A549 (cell line): ENCODE measurements around the gene HLCS. TPM values are rescaled to one million over a fixed set of nuclear protein-coding genes. Genes with fewer than 3 reads are reported as not detected.

Experiments used
- ATAC-seq, 2 experiments: fragments of 200-7000 bp in 1 of 2; fragments of >200 bp in 1 of 2; cut with Nextera tagmentation in 1 of 2; cut with Tn5 transposase in 1 of 2; 3 replicates each; pipeline versions ENCODE4 v1.8.0 to v1.9.1; 2018 to 2020; ENCODE audit warnings: mild to moderate bottlenecking in 1 of 2, moderate library complexity in 1 of 2
- CTCF ChIA-PET: fragments of 300-600 bp; sonication (Branson Sonifier 250); formaldehyde crosslinking; extraction: SDS; loops from one replicate; lab custom pipeline; 2021; ENCODE audit warnings: antibody characterized with exemption, inconsistent platforms; lab: Yijun Ruan, JAX
- POLR2A ChIA-PET: fragments of 350-600 bp; formaldehyde crosslinking; extraction: SDS; loops from one replicate; lab custom pipeline; 2021; ENCODE audit warnings: antibody characterized with exemption, inconsistent platforms; lab: Yijun Ruan, JAX
- DNase-seq, 2 experiments: peaks; one replicate each; pipeline versions ENCODE4 v3.0.0 to v3.0.0-alpha.2; 2011 to 2016; ENCODE audit warnings: low read depth in 1 of 2, low spot score in 1 of 2
- FAIRE-seq: peaks from 2 replicates; lab custom pipeline; 2011; peaks lifted over from hg19 to GRCh38; lab: Jason Lieb, UNC
- H3K27ac ChIP-seq, 2 experiments: fragments of >200 bp; sonication (Bioruptor Twin); formaldehyde crosslinking; 3 replicates each; pipeline ENCODE4 v1.5.1; 2016 to 2017
- H3K4me1 ChIP-seq: fragments of >200 bp; sonication (Bioruptor Twin); formaldehyde crosslinking; 3 replicates; pipeline ENCODE4 v1.6.1; 2016
- H3K4me2 ChIP-seq: fragments of >200 bp; sonication (Bioruptor Twin); formaldehyde crosslinking; 3 replicates; pipeline ENCODE4 v1.6.1; 2016
- H3K4me3 ChIP-seq: fragments of >200 bp; sonication (Bioruptor Twin); formaldehyde crosslinking; 3 replicates; pipeline ENCODE4 v1.5.1; 2016
- H3K9me3 ChIP-seq: fragments of >200 bp; sonication (Bioruptor Twin); formaldehyde crosslinking; 3 replicates; pipeline ENCODE4 v1.6.1; 2016
- ATOH8 ChIP-seq: fragments of 250-450 bp; sonication (Bioruptor Pico); IDR thresholded peaks from 2 replicates; pipeline ENCODE4 v1.5.0; 2020; ENCODE audit warnings: low read depth, mild to moderate bottlenecking, moderate library complexity
- BCL3 ChIP-seq: fragments of >200 bp; sonication (Bioruptor Twin); formaldehyde crosslinking; IDR thresholded peaks from 3 replicates; pipeline ENCODE4 v1.6.1; 2016
- CHD4 ChIP-seq: fragments of 200-600 bp; sonication (generic); IDR thresholded peaks from 2 replicates; pipeline ENCODE4 v1.6.1; 2016; ENCODE audit warnings: antibody characterized with exemption, mild to moderate bottlenecking, borderline replicate concordance
- E2F6 ChIP-seq: IDR thresholded peaks from 2 replicates; pipeline ENCODE4 v1.6.1; 2012; ENCODE audit warnings: low read depth, borderline replicate concordance
- EHMT2 ChIP-seq: fragments of 200-600 bp; sonication (generic); IDR thresholded peaks from 2 replicates; pipeline ENCODE4 v1.6.1; 2016; ENCODE audit warnings: antibody characterized with exemption, low read depth, mild to moderate bottlenecking, moderate library complexity
- FOXS1 ChIP-seq: fragments of 250-450 bp; sonication (Bioruptor Pico); IDR thresholded peaks from 2 replicates; pipeline ENCODE4 v1.5.0; 2020; ENCODE audit warnings: mild to moderate bottlenecking, moderate library complexity
- HES2 ChIP-seq: fragments of >200 bp; sonication (Bioruptor Twin); formaldehyde crosslinking; IDR thresholded peaks from 2 replicates; pipeline ENCODE4 v1.6.1; 2016
- JUN ChIP-seq, 2 experiments: fragments of >200 bp; sonication (Bioruptor Twin); formaldehyde crosslinking; IDR thresholded peaks; 2 replicates in 1 of 2; 3 replicates in 1 of 2; pipeline ENCODE4 v1.6.1; 2016 to 2017
- PBX3 ChIP-seq: IDR thresholded peaks from 2 replicates; pipeline ENCODE4 v1.6.1; 2012
- POLR2A ChIP-seq: IDR thresholded peaks from 2 replicates; pipeline ENCODE4 v1.6.1; 2012; ENCODE audit warnings: mild to moderate bottlenecking, low read length
- POLR2AphosphoS2 ChIP-seq: conservative IDR thresholded peaks from 2 replicates; pipeline ENCODE4 v1.6.1; 2012; ENCODE audit warnings: low read length, improper control_type of control experiment, inconsistent platforms
- RCOR1 ChIP-seq: fragments of 150-350 bp; IDR thresholded peaks from 2 replicates; pipeline ENCODE4 v1.6.1; 2014; ENCODE audit warnings: antibody characterized with exemption, low read length, low read depth
- RNF2 ChIP-seq: fragments of 200-600 bp; sonication (generic); IDR thresholded peaks from 2 replicates; pipeline ENCODE4 v1.6.1; 2016; ENCODE audit warnings: low read depth, mild to moderate bottlenecking, antibody characterized with exemption, moderate library complexity, borderline replicate concordance
- SREBF2 ChIP-seq: fragments of 450-650 bp; IDR thresholded peaks from 2 replicates; pipeline ENCODE4 v1.6.1; 2014; ENCODE audit warnings: mild to moderate bottlenecking, moderate library complexity
- TFCP2L1 ChIP-seq: fragments of 250-450 bp; sonication (Bioruptor Pico); IDR thresholded peaks from 2 replicates; pipeline ENCODE4 v1.5.0; 2021; ENCODE audit warnings: mild to moderate bottlenecking
- TP53 ChIP-seq: fragments of 250-450 bp; sonication (Bioruptor Pico); IDR thresholded peaks from 2 replicates; pipeline ENCODE4 v1.5.0; 2021; ENCODE audit warnings: mild to moderate bottlenecking, moderate library complexity
- ZNF302 ChIP-seq: fragments of 250-450 bp; sonication (Bioruptor Pico); IDR thresholded peaks from 2 replicates; pipeline ENCODE4 v1.9.0; 2021; ENCODE audit warnings: inconsistent platforms, mild to moderate bottlenecking, moderate library complexity
- ZSCAN20 ChIP-seq: fragments of 250-450 bp; sonication (Bioruptor Pico); IDR thresholded peaks from 2 replicates; pipeline ENCODE4 v1.8.0; 2022; ENCODE audit warnings: mild to moderate bottlenecking, moderate library complexity
- WGBS: methylation state at CpG from one replicate; pipeline ENCODE4 v1.1.6; 2017; ENCODE audit errors: missing lambda C conversion rate; 5-methylcytosine and 5-hydroxymethylcytosine counted together
- polyA plus RNA-seq, 4 experiments: library from polyadenylated mRNA; depleted of rRNA in 3 of 4; stranded (reverse); fragments of >200 nt; fragmentation: RNase III in 1 of 4; extraction: RNeasy Plus Mini Kit Qiagen cat#74134 plus additional on column Dnase treatment in 1 of 4; gene quantifications; 2 replicates in 3 of 4; 3 replicates in 1 of 4; pipeline ENCODE4 v1.2.3, GENCODE V29; 2011 to 2017
- TF ChIP-seq, protein P1 (sequence below): fragments of 150-350 bp; IDR thresholded peaks from 2 replicates; pipeline ENCODE4 v1.6.1; 2014; ENCODE audit warnings: low read depth, mild to moderate bottlenecking, low read length

HLCS gene
- polyA plus RNA-seq, 2 of the 4 experiments (the other 2 are of a cell fraction), result 8.4 to 24.3 TPM

GRCh38 chr21:36745459-36745858, 221.0 kb downstream of the HLCS start (continued):
- no peak for TF ChIP-seq BCL3
- TF ChIP-seq PBX3, result no peak
- TF ChIP-seq POLR2A, result no peak
- TF ChIP-seq EHMT2, result no peak
- TF ChIP-seq, all 56 proteins: peak for 0

DNA sequence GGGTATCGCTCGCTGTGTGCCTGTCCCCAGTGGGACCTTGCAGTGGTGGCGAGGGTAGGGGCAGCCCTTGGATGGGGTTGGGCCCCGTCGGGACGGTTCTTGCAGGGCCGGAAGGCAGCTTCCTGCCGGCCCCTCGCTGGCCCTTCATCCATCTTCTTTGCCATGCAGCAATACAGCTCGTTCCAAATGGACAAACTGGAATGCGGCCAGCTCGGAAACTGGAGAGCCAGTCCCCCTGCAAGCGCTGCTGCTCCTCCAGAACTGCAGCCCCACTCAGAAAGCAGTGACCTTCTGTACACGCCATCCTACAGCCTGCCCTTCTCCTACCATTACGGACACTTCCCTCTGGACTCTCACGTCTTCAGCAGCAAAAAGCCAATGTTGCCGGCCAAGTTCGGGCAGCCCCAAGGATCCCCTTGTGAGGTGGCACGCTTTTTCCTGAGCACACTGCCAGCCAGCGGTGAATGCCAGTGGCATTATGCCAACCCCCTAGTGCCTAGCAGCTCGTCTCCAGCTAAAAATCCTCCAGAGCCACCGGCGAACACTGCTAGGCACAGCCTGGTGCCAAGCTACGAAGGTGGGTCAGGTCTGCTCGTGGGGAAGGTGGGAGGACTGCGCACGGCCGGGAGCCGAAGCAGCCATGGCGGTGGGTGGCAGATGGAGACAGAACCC, 221.8 kb downstream of the HLCS start:
- FAIRE-seq (no peak), ATAC-seq (no peak; a peak in 1 of 6 replicates)
- Histone ChIP-seq H3K4me1 (peaks cover 5% of the 10 kb centered on the region; the same call in 1 of the 3 replicates), H3K4me2 (no peak overlapping the region), H3K4me3 (no peak overlapping the region), H3K9me3 (no peaks in the 10 kb centered on the region), H3K27ac (peak overlapping the region in 1 of 2 experiments; percentile 21; a peak in 1 of 6 replicates)
- POLR2A ChIA-PET, result no interaction called here
- CTCF ChIA-PET, result interaction anchor here (1.0 kb wide), 1 partner anchor 109 kb away, joined by 3 read pairs; no protein-coding TSS in a partner anchor
- TF ChIP-seq POLR2A (no peak), CHD4 (no peak), TFCP2L1 (CRISPR knock-in tag) (no peak), ATOH8 (no peak), FOXS1 (no peak), JUN (IDR thresholded peaks at IDR 0.05) (no peak), ZNF302 (CRISPR knock-in tag) (no peak), POLR2AphosphoS2 (no peak), HES2 (no peak), PBX3 (no peak), ZSCAN20 (CRISPR knock-in tag) (no peak), SREBF2 (no peak), TP53 (CRISPR knock-in tag) (no peak), RCOR1 (no peak), E2F6 (no peak), RNF2 (no peak)
- TF ChIP-seq, protein P1, sequence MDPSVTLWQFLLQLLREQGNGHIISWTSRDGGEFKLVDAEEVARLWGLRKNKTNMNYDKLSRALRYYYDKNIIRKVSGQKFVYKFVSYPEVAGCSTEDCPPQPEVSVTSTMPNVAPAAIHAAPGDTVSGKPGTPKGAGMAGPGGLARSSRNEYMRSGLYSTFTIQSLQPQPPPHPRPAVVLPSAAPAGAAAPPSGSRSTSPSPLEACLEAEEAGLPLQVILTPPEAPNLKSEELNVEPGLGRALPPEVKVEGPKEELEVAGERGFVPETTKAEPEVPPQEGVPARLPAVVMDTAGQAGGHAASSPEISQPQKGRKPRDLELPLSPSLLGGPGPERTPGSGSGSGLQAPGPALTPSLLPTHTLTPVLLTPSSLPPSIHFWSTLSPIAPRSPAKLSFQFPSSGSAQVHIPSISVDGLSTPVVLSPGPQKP, result no peak
- TF ChIP-seq, all 56 proteins: peak for 0
- no peak for DNase-seq
- 92% methylated on average over 21 of the region's 30 CpGs for WGBS
